Fibroblast of the aortic adventitia (primary cell): ENCODE results near the gene CACNA2D3. TPM values are rescaled to one million over a fixed set of nuclear protein-coding genes. Genes with fewer than 3 reads are reported as not detected.

ENCODE experiments used
- DNase-seq: peaks from one replicate; pipeline ENCODE4 v3.0.0-alpha.2; 2010; ENCODE audit warnings: low read depth
- H3K4me3 ChIP-seq: 2 replicates; pipeline ENCODE4 v1.5.1; 2011; ENCODE audit warnings: low read depth, mild to moderate bottlenecking, control low read depth, low read length, moderate library complexity
- total RNA-seq: library from RNA; depleted of rRNA; stranded (reverse); fragments of >200 nt; gene quantifications from 2 replicates; pipeline ENCODE4 v1.2.3, GENCODE V29; 2012; ENCODE audit warnings: low replicate concordance
- TF ChIP-seq, protein P1 (sequence below): IDR thresholded peaks from 2 replicates; pipeline ENCODE4 v1.5.1; 2011; ENCODE audit warnings: mild to moderate bottlenecking, low read length, control low read depth, inconsistent platforms; ENCODE audit not compliant: insufficient read depth

The CACNA2D3 gene
- total RNA-seq, 1 donor = 0.45 TPM

DNA sequence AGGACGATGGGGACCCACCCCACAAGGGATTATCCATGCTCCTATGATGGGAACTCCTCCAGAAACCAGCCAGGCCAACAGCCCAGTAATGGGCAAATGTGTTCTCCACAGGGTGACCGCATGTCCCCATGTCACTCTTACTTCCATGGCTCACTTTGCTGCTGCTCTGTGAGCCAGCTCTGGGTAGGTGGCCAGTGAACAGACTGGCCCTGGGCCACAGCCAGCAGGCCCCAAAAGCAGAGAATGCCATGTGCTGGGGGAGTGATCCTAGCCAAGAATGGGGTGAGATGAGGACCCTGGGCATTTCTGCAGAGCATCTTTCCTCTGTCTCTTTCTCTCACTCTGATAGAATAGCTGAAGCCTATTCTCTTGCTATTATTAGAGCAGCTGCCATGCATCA, 414.1 kb downstream of the CACNA2D3 start:
- H3K4me3 ChIP-seq = no peak overlapping the region
- TF ChIP-seq, protein P1, sequence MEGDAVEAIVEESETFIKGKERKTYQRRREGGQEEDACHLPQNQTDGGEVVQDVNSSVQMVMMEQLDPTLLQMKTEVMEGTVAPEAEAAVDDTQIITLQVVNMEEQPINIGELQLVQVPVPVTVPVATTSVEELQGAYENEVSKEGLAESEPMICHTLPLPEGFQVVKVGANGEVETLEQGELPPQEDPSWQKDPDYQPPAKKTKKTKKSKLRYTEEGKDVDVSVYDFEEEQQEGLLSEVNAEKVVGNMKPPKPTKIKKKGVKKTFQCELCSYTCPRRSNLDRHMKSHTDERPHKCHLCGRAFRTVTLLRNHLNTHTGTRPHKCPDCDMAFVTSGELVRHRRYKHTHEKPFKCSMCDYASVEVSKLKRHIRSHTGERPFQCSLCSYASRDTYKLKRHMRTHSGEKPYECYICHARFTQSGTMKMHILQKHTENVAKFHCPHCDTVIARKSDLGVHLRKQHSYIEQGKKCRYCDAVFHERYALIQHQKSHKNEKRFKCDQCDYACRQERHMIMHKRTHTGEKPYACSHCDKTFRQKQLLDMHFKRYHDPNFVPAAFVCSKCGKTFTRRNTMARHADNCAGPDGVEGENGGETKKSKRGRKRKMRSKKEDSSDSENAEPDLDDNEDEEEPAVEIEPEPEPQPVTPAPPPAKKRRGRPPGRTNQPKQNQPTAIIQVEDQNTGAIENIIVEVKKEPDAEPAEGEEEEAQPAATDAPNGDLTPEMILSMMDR = no peak
- no peak for DNase-seq

DNA sequence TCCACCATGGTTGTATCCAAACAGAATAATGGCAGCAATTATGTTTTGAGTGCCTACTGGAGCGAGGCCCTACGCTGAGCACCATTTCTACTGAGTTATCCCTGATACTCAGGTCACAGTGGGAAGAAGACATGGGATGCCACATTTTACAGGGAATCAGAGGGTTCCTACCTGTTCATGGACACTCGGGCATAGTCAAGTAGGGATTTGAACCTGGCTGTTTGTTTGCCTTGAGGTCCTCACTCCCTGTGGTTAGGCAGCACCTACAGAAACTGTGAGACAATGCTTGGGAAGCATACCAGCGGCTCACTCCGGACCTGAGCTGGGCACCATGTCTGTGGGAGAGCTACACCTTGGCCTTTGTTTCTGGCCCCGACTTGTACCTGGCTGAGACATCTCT, 415.2 kb downstream of the CACNA2D3 start:
- TF ChIP-seq, protein P1 = no peak
- no peak overlapping the region for H3K4me3 ChIP-seq
- no peak for DNase-seq

DNA sequence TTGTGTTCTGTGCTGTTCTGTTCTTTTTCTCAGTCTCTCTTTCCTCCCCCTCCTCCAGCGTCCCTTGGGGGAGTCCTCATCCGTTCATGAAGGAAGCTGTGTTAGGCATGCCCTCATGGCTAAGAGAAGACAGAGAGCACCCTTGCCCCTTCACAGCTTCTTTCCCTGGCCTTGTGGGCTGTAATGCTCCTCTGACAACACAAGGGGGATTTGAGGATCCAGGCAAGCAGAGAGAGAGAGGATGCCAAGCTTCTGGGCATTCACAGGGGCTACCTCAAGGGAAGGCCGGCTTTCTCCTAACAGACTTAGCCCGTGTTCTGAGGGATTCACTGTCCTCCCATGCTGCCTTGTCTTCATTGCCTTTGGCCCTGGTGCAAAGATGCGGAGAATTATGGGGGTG, 416.0 kb downstream of the CACNA2D3 start:
- no peak overlapping the region for H3K4me3 ChIP-seq
- TF ChIP-seq, protein P1 = no peak
- DNase-seq = no peak

DNA sequence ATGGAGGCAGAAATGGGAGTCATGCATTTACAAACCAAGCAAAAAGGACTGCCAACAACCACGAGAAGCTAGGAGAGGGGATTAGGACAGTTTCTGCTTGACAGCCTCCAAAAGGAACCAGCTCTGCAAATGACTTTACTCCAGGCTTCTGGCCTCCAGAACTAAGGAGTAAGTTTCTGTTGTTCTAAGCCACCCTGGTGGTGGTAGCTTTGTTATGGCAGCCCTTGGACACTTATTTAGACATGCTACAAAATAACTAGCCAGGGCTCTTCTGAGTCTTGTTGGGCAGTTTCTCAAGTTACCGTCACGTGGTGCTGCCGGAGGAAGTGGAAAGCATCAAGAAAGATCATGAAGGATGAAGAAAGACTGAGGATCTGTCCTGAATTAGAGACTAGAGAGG, 419.0 kb downstream of the CACNA2D3 start:
- TF ChIP-seq, protein P1 = no peak
- DNase-seq = no peak
- H3K4me3 ChIP-seq = no peak overlapping the region

DNA sequence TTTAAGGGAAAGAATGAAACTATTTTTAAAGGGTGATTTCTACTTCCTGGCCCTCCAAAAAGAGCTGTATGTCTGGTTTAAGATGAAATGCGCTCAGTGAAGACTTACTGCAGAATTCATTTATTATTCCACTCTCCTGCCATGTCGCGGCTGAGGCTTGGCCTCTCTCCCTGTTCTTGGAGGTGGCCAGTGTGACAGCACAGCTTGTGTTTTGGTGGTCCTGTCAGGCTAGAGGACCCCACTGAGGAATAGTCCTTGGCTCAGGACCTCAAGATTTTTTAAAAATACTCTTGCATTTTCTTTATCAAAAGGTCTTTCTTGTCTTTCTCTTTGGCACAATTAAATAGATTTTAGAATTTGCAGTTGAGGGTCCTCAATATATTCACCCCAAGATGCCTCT, 421.1 kb downstream of the CACNA2D3 start:
- no peak for DNase-seq
- TF ChIP-seq, protein P1 = no peak
- no peak overlapping the region for H3K4me3 ChIP-seq

DNA sequence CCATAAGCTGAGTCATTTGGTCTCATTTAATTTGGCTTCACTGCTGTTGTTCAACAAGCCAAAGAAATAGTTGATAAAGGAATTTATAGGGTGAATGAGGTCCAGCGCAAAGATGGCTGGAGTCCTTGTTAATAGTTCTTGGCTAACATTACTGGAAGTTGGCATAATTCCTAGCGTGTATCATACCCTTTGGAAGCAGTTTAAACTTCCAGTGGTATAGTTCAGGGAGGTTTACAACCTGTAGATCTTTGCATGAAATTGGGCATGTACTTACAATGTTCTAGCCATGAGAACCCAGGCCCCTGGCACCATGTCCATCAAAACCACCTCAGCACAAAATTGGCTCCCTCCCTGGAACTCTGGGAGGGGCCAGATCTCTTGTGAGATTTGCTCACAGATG, 424.7 kb downstream of the CACNA2D3 start:
- no peak for DNase-seq
- TF ChIP-seq, protein P1 = no peak

DNA sequence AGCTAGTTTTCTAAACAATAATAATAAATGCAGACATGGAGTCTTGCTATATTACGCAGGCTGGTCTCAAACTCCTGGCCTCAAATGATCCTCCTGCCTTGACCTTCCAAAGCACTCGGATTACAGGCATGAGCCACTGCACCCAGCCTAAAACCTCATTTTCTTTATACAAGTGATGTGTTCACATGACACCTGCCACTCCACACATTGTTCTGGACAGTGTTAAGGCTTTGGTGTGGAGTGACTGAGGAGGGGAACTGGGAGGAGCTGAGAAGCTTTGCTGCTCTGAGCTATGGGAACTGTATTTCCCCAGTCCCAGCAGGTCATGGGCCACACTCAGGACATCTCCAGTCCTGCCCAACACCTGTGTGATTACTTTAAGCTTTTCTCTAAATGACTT, 425.5 kb downstream of the CACNA2D3 start:
- no peak overlapping the region for H3K4me3 ChIP-seq
- TF ChIP-seq, protein P1 = no peak
- no peak for DNase-seq

More for the DNA sequence above, 424.7 kb downstream of the CACNA2D3 start:
- H3K4me3 ChIP-seq = no peak overlapping the region
